ENCODE results near the gene PIGBOS1. TPM values are rescaled to one million over a fixed set of nuclear protein-coding genes. Genes with fewer than 3 reads are reported as not detected.

PIGBOS1 gene, protein sequence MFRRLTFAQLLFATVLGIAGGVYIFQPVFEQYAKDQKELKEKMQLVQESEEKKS
- total RNA-seq (2021) (13.3 and 14.3 TPM in 2 replicates), Bru-seq, nascent RNA (percentile 85 among the genes with signal in this experiment), BruChase-seq, experiment 1, labeled RNA remaining after a 2-hour chase (percentile 86 among the genes with signal in this experiment), BruChase-seq, experiment 2, labeled RNA remaining after a 6-hour chase (percentile 78 among the genes with signal in this experiment)
- long read RNA-seq, transcript PIGBOS1-203 (2 exons, 801 nt): major isoform, 7 of 22 reads
- long read RNA-seq, partial matches to known transcripts: 0 of 22 reads
- long read RNA-seq, other reads (novel, unspliced or antisense): 9 of 22 reads

DNA sequence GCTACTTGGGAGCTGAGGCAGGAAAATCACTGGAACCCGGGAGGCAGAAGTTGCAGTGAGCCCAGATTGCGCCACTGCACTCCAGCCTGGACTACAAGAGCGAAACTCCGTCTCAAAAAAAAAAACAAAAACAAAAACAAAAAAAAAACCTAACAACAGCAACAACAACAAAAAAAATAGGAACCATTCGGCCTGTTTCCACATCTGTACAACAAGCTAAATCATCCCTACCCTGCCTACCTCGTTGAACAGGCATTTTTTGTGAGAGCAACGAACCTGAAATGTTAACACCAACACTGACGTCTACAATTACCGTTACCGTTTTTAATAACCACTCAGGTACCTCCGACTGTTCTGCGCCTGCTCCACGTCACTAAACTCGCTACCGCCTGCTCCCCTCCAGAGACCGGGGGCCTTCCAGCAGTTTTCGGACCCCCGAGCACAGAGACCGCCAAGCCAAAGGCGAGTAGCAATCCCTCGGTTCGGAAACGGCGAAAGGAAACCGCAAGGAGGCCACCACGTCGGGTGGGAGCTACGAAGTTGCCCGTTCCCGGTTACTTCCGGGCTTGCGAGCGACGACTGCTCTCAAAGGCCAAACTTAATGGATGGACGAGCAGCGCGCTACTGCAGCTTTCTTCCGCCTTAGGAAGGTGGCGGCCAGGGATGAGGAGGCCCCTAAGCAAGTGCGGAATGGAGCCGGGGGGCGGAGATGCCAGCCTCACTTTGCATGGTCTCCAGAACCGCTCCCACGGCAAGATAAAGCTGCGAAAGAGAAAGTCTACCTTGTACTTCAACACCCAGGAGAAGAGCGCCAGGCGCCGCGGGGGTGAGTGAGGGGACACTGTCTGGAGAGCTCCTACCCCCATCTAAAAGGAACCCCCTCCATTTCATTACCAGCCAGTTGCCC lies at the start of gene PIGBOS1, which contains the start of gene PIGB:
Gene PIGBOS1 (minus strand): TSS at position 536 of the 907 bp plus-strand sequence. CDS start 1,331 bp downstream, outside the sequence.
Gene PIGB (plus strand): TSS at position 635 of the 907 bp plus-strand sequence. CDS start 29 bp downstream, at position 664.
- peak within 1 kb of the TSS; percentile 95 for H3K27ac ChIP-seq (ENCODE audit: low read depth, low read length, poor library complexity, severe bottlenecking)
- no peaks in the 10 kb centered on the region for H3K36me3 ChIP-seq (ENCODE audit: insufficient read depth, low read length, poor library complexity, severe bottlenecking)
- DNase-seq (ENCODE audit: low spot score): peak; percentile 91
- intact Hi-C loops (cut with micrococcal nuclease; ENCODE audit: unreplicated experiment): no loop called here
- ChIA-PET CTCF (interaction anchor here (1.0 kb wide), 1 partner anchor 89 kb away, joined by 4 read pairs; the partner anchor contains the start of genes CCPG1 and PIERCE2), POLR2A (ENCODE audit: low non-redundant PET) (no interaction called here)
- H3K9me3 ChIP-seq (ENCODE audit: low read depth, low read length, poor library complexity, severe bottlenecking): no peaks in the 10 kb centered on the region
- peaks cover 12% of the 10 kb centered on the region for H3K4me1 ChIP-seq (ENCODE audit: insufficient read depth, low read length, poor library complexity, severe bottlenecking)
- TF ChIP-seq, protein P1, sequence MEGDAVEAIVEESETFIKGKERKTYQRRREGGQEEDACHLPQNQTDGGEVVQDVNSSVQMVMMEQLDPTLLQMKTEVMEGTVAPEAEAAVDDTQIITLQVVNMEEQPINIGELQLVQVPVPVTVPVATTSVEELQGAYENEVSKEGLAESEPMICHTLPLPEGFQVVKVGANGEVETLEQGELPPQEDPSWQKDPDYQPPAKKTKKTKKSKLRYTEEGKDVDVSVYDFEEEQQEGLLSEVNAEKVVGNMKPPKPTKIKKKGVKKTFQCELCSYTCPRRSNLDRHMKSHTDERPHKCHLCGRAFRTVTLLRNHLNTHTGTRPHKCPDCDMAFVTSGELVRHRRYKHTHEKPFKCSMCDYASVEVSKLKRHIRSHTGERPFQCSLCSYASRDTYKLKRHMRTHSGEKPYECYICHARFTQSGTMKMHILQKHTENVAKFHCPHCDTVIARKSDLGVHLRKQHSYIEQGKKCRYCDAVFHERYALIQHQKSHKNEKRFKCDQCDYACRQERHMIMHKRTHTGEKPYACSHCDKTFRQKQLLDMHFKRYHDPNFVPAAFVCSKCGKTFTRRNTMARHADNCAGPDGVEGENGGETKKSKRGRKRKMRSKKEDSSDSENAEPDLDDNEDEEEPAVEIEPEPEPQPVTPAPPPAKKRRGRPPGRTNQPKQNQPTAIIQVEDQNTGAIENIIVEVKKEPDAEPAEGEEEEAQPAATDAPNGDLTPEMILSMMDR (conservative IDR thresholded peaks at IDR 0.05; ENCODE audit: low read depth, low read length): 0 out of 2 replicates have a peak, but pooled peaks have one; percentile 11
- TF ChIP-seq EZH2 (IDR thresholded peaks at IDR 0.05; ENCODE audit: borderline replicate concordance, low read depth, low read length, poor library complexity, severe bottlenecking): no peak
- peak within 1 kb of the TSS; percentile 84 for H3K4me3 ChIP-seq (ENCODE audit: low read depth, low read length, poor library complexity, severe bottlenecking)
- no peaks in the 10 kb centered on the region for H3K27me3 ChIP-seq (replicated peaks; ENCODE audit: insufficient read depth, low read depth, low read length, poor library complexity)
- no TSS peak for BruUV-seq (replicated peaks)

- CTCF ChIA-PET: no interaction called here
- H3K4me1 ChIP-seq (ENCODE audit: insufficient read depth, low read length, poor library complexity, severe bottlenecking): no peaks in the 10 kb centered on the region
- BruUV-seq (replicated peaks): no TSS peak
- POLR2A ChIA-PET (ENCODE audit: low non-redundant PET): no interaction called here
- intact Hi-C loops (cut with micrococcal nuclease; ENCODE audit: unreplicated experiment): no loop called here
- H3K36me3 ChIP-seq (ENCODE audit: insufficient read depth, low read length, poor library complexity, severe bottlenecking): no peaks in the 10 kb centered on the region
- H3K9me3 ChIP-seq (ENCODE audit: low read depth, low read length, poor library complexity, severe bottlenecking): no peaks in the 10 kb centered on the region
- no peaks in the 10 kb centered on the region for H3K27me3 ChIP-seq (replicated peaks; ENCODE audit: insufficient read depth, low read depth, low read length, poor library complexity)
- no peak for DNase-seq (ENCODE audit: low spot score)
- no peak overlapping the region for H3K4me3 ChIP-seq (ENCODE audit: low read depth, low read length, poor library complexity, severe bottlenecking)
- no peak overlapping the region for H3K27ac ChIP-seq (ENCODE audit: low read depth, low read length, poor library complexity, severe bottlenecking)
- TF ChIP-seq, protein P1 (conservative IDR thresholded peaks at IDR 0.05; ENCODE audit: low read depth, low read length): no peak
- TF ChIP-seq EZH2 (IDR thresholded peaks at IDR 0.05; ENCODE audit: borderline replicate concordance, low read depth, low read length, poor library complexity, severe bottlenecking): no peak
These were observed 48.1 kb upstream of the PIGBOS1 start for GRCh38 chr15:55366981-55367380.

- ChIA-PET POLR2A (ENCODE audit: low non-redundant PET) (no interaction called here), CTCF (no interaction called here)
- H3K27me3 ChIP-seq (replicated peaks; ENCODE audit: insufficient read depth, low read depth, low read length, poor library complexity): no peaks in the 10 kb centered on the region
- no peak overlapping the region for H3K4me3 ChIP-seq (ENCODE audit: low read depth, low read length, poor library complexity, severe bottlenecking)
- BruUV-seq (replicated peaks): no TSS peak
- no peak for DNase-seq (ENCODE audit: low spot score)
- no peak for TF ChIP-seq EZH2 (IDR thresholded peaks at IDR 0.05; ENCODE audit: borderline replicate concordance, low read depth, low read length, poor library complexity, severe bottlenecking)
- TF ChIP-seq, protein P1 (conservative IDR thresholded peaks at IDR 0.05; ENCODE audit: low read depth, low read length): no peak
- no peaks in the 10 kb centered on the region for H3K9me3 ChIP-seq (ENCODE audit: low read depth, low read length, poor library complexity, severe bottlenecking)
- no peak overlapping the region for H3K27ac ChIP-seq (ENCODE audit: low read depth, low read length, poor library complexity, severe bottlenecking)
- no peaks in the 10 kb centered on the region for H3K36me3 ChIP-seq (ENCODE audit: insufficient read depth, low read length, poor library complexity, severe bottlenecking)
- no peaks in the 10 kb centered on the region for H3K4me1 ChIP-seq (ENCODE audit: insufficient read depth, low read length, poor library complexity, severe bottlenecking)
- intact Hi-C loops (cut with micrococcal nuclease; ENCODE audit: unreplicated experiment): no loop called here
These were observed 43.7 kb upstream of the PIGBOS1 start for GRCh38 chr15:55362641-55363040.
